ENCODE data around the gene TIMM44.

- TF ChIP-seq CTCF (IDR thresholded peaks at IDR 0.05) (peak; percentile 60), POLR2AphosphoS5 (IDR thresholded peaks at IDR 0.05; ENCODE audit: low read depth, low read length) (peak; percentile 98), TCF12 (IDR thresholded peaks at IDR 0.05) (no peak), GABPA (IDR thresholded peaks at IDR 0.05; ENCODE audit: low read depth) (no peak), TAF1 (IDR thresholded peaks at IDR 0.05; ENCODE audit: borderline replicate concordance, low read depth, low read length) (peak; percentile 83; the same call in 1 of the 2 replicates), ELF1 (IDR thresholded peaks at IDR 0.05) (no peak), EP300 (IDR thresholded peaks at IDR 0.05; ENCODE audit: borderline replicate concordance in 1 of 2, low read depth in 1 of 2, low read length in 1 of 2) (no peak), ZBTB33 (IDR thresholded peaks at IDR 0.05; ENCODE audit: borderline replicate concordance, low read depth) (no peak)
Observed at GRCh38 chr19:7903244-7904073, 40.0 kb downstream of the TIMM44 start, which contains the start of gene MAP2K7.

Data from SK-N-SH (cell line).